ENCODE results near the gene TTC17. TPM values are rescaled to one million over a fixed set of nuclear protein-coding genes. Genes with fewer than 3 reads are reported as not detected.

TTC17 gene
- total and polyA plus RNA-seq, 4 donors, result 18.9 to 88.6 (median 43.5) TPM

DNA sequence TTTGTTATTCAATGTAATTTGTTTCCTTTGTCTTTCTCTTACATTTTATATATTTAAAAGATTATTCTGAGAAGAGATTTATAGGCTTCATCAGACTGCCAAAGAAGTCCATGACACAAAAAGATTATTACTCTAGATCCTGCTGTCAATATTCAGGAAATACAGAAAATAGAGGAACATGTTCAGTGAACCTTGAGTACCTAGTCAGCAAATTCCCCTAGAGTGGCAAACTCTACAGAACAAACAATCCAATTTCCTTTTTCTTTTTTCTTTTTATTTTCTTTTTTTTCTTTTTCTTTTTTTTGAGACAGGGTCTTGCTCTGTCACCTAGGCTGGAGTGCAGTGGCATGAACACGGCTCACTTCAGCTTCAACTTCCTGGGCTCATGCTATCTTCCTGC, 23.9 kb downstream of the TTC17 start:
- Histone ChIP-seq H3K4me1 (ENCODE audit: control insufficient read depth in 4 of 4, insufficient read depth in 4 of 4, low read length in 3 of 4) (peaks cover 9 to 14% (median 9%) of the 10 kb centered on the region in 4 donors), H3K9ac (ENCODE audit: low read depth in 1 of 2, low read length in 2 of 2) (no peak overlapping the region), H3K27me3 (ENCODE audit: control insufficient read depth in 4 of 4, insufficient read depth in 4 of 4, low read length in 3 of 4) (no peaks in the 10 kb centered on the region), H3K9me3 (ENCODE audit: control insufficient read depth in 4 of 4, low read length in 3 of 4) (no peaks in the 10 kb centered on the region), H3K27ac (ENCODE audit: low read depth in 1 of 2, low read length in 2 of 2) (no peak overlapping the region), H3K4me3 (ENCODE audit: low read depth in 1 of 3, low read length in 3 of 3) (no peak overlapping the region), H3K36me3 (ENCODE audit: control insufficient read depth in 4 of 4, insufficient read depth in 3 of 4, low read depth in 1 of 4, low read length in 3 of 4) (peaks cover 0 to 13% (median 1%) of the 10 kb centered on the region in 4 donors)
- no peak for DNase-seq (ENCODE audit: low spot score)
- WGBS, result 83% methylated on average over 1 of the region's 1 CpG
- TF ChIP-seq HNF4A (conservative IDR thresholded peaks at IDR 0.05) (no peak), EGR1 (IDR thresholded peaks at IDR 0.05; ENCODE audit: low read depth in 2 of 2) (no peak), HNF4G (IDR thresholded peaks at IDR 0.05) (no peak), FOXA2 (IDR thresholded peaks at IDR 0.05) (no peak), TAF1 (conservative IDR thresholded peaks at IDR 0.05) (no peak), RXRA (IDR thresholded peaks at IDR 0.05) (no peak), YY1 (IDR thresholded peaks at IDR 0.05) (no peak), JUND (IDR thresholded peaks at IDR 0.05) (no peak), SP1 (IDR thresholded peaks at IDR 0.05) (no peak), FOXA1 (IDR thresholded peaks at IDR 0.05) (no peak), RAD21 (IDR thresholded peaks at IDR 0.05) (no peak)
- TF ChIP-seq, protein P1, sequence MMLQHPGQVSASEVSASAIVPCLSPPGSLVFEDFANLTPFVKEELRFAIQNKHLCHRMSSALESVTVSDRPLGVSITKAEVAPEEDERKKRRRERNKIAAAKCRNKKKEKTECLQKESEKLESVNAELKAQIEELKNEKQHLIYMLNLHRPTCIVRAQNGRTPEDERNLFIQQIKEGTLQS (IDR thresholded peaks at IDR 0.05), result no peak
- TF ChIP-seq, protein P2, sequence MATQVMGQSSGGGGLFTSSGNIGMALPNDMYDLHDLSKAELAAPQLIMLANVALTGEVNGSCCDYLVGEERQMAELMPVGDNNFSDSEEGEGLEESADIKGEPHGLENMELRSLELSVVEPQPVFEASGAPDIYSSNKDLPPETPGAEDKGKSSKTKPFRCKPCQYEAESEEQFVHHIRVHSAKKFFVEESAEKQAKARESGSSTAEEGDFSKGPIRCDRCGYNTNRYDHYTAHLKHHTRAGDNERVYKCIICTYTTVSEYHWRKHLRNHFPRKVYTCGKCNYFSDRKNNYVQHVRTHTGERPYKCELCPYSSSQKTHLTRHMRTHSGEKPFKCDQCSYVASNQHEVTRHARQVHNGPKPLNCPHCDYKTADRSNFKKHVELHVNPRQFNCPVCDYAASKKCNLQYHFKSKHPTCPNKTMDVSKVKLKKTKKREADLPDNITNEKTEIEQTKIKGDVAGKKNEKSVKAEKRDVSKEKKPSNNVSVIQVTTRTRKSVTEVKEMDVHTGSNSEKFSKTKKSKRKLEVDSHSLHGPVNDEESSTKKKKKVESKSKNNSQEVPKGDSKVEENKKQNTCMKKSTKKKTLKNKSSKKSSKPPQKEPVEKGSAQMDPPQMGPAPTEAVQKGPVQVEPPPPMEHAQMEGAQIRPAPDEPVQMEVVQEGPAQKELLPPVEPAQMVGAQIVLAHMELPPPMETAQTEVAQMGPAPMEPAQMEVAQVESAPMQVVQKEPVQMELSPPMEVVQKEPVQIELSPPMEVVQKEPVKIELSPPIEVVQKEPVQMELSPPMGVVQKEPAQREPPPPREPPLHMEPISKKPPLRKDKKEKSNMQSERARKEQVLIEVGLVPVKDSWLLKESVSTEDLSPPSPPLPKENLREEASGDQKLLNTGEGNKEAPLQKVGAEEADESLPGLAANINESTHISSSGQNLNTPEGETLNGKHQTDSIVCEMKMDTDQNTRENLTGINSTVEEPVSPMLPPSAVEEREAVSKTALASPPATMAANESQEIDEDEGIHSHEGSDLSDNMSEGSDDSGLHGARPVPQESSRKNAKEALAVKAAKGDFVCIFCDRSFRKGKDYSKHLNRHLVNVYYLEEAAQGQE (IDR thresholded peaks at IDR 0.05), result no peak
- TF ChIP-seq, protein P3, sequence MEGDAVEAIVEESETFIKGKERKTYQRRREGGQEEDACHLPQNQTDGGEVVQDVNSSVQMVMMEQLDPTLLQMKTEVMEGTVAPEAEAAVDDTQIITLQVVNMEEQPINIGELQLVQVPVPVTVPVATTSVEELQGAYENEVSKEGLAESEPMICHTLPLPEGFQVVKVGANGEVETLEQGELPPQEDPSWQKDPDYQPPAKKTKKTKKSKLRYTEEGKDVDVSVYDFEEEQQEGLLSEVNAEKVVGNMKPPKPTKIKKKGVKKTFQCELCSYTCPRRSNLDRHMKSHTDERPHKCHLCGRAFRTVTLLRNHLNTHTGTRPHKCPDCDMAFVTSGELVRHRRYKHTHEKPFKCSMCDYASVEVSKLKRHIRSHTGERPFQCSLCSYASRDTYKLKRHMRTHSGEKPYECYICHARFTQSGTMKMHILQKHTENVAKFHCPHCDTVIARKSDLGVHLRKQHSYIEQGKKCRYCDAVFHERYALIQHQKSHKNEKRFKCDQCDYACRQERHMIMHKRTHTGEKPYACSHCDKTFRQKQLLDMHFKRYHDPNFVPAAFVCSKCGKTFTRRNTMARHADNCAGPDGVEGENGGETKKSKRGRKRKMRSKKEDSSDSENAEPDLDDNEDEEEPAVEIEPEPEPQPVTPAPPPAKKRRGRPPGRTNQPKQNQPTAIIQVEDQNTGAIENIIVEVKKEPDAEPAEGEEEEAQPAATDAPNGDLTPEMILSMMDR (IDR thresholded peaks at IDR 0.05; ENCODE audit: low read depth, low read length, missing input control), result no peak

DNA sequence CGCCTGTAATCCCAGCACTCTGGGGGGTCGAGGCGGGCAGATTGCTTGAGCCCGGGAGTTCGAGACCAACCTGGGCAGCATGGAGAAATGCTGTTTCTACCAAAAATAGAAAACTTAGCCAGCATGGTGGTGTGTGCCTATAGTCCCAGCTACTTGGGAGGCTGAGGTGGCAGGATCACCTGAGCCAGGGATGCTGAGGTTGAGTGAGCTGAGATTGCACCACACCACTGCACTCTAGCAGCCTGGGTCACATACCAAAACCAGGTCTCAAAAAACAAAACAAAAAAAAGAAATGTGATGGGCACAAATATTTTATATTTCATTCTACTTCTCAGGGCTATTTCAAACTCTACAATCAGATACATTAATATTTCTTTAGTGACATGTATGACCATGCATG, 25.7 kb downstream of the TTC17 start:
- WGBS, result 97% methylated on average over 5 of the region's 5 CpGs
- no peak overlapping the region for H3K27ac ChIP-seq (ENCODE audit: low read depth in 1 of 2, low read length in 2 of 2)
- TF ChIP-seq HNF4A (conservative IDR thresholded peaks at IDR 0.05), result no peak
- TF ChIP-seq, protein P1 (IDR thresholded peaks at IDR 0.05), result no peak
- TF ChIP-seq, protein P2 (IDR thresholded peaks at IDR 0.05), result no peak
- no peak for TF ChIP-seq RAD21 (IDR thresholded peaks at IDR 0.05)
- TF ChIP-seq NR2F2 (IDR thresholded peaks at IDR 0.05), result no peak
- TF ChIP-seq, protein P3 (IDR thresholded peaks at IDR 0.05; ENCODE audit: low read depth, low read length, missing input control), result no peak
- no peak for TF ChIP-seq SP1 (IDR thresholded peaks at IDR 0.05)
- TF ChIP-seq EGR1 (IDR thresholded peaks at IDR 0.05; ENCODE audit: low read depth in 2 of 2), result no peak
- TF ChIP-seq TAF1 (conservative IDR thresholded peaks at IDR 0.05), result no peak
- no peak for TF ChIP-seq JUND (IDR thresholded peaks at IDR 0.05)
- TF ChIP-seq HNF4G (IDR thresholded peaks at IDR 0.05), result no peak
- TF ChIP-seq, protein P4, sequence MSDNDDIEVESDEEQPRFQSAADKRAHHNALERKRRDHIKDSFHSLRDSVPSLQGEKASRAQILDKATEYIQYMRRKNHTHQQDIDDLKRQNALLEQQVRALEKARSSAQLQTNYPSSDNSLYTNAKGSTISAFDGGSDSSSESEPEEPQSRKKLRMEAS (IDR thresholded peaks at IDR 0.05), result no peak
- TF ChIP-seq FOXA2 (IDR thresholded peaks at IDR 0.05), result no peak
- TF ChIP-seq GABPA (IDR thresholded peaks at IDR 0.05 in 1 of 2, conservative IDR thresholded peaks at IDR 0.05 in 1 of 2), result no peak
- TF ChIP-seq YY1 (IDR thresholded peaks at IDR 0.05), result no peak
- no peaks in the 10 kb centered on the region for H3K9me3 ChIP-seq (ENCODE audit: control insufficient read depth in 4 of 4, low read length in 3 of 4)
- H3K9ac ChIP-seq (ENCODE audit: low read depth in 1 of 2, low read length in 2 of 2), result no peak overlapping the region
- H3K4me3 ChIP-seq (ENCODE audit: low read depth in 1 of 3, low read length in 3 of 3), result no peak overlapping the region
- H3K27me3 ChIP-seq (ENCODE audit: control insufficient read depth in 4 of 4, insufficient read depth in 4 of 4, low read length in 3 of 4), result no peaks in the 10 kb centered on the region
- no peak for DNase-seq (ENCODE audit: low spot score)
- H3K4me1 ChIP-seq (ENCODE audit: control insufficient read depth in 4 of 4, insufficient read depth in 4 of 4, low read length in 3 of 4), result peaks cover 9 to 14% (median 9%) of the 10 kb centered on the region in 4 donors
- H3K36me3 ChIP-seq (ENCODE audit: control insufficient read depth in 4 of 4, insufficient read depth in 3 of 4, low read depth in 1 of 4, low read length in 3 of 4), result peaks cover 0 to 9% (median 3%) of the 10 kb centered on the region in 4 donors

Data from liver (tissue), 9 donors.